Lung microvascular endothelial cell (primary cell): ENCODE results near the gene PRR16. TPM values are rescaled to one million over a fixed set of nuclear protein-coding genes. Genes with fewer than 3 reads are reported as not detected.

ENCODE experiments used
- DNase-seq, 2 donors: peaks; one replicate each; pipeline versions ENCODE4 v3.0.0 to v3.0.0-alpha.2; 2010; ENCODE audit warnings: low read depth in 2 of 2
- total RNA-seq: library from RNA; depleted of rRNA; stranded (reverse); fragments of >200 nt; gene quantifications from 2 replicates; pipeline ENCODE4 v1.2.1, GENCODE V29; 2014

The PRR16 gene
- total RNA-seq, 1 donor from 2014 or later = not detected

GRCh38 chr5:120567066-120567465 lies 103.0 kb downstream of the PRR16 start:
- DNase-seq = no peak

- DNase-seq = no peak
These were observed 103.8 kb downstream of the PRR16 start for GRCh38 chr5:120567921-120568320.

GRCh38 chr5:120568711-120569110 lies 104.6 kb downstream of the PRR16 start:
- no peak for DNase-seq

- no peak for DNase-seq
These were observed 112.5 kb downstream of the PRR16 start for GRCh38 chr5:120576588-120576987.

GRCh38 chr5:120582635-120583034 lies 118.5 kb downstream of the PRR16 start:
- no peak for DNase-seq

- no peak for DNase-seq
These were observed 122.5 kb downstream of the PRR16 start for GRCh38 chr5:120586646-120587045.

- DNase-seq = no peak
These were observed 127.8 kb downstream of the PRR16 start for GRCh38 chr5:120591911-120592310.

GRCh38 chr5:120599576-120599975 lies 135.5 kb downstream of the PRR16 start:
- DNase-seq = no peak

- DNase-seq = no peak
These were observed 136.5 kb downstream of the PRR16 start for GRCh38 chr5:120600639-120601038.

- DNase-seq = no peak
These were observed 137.9 kb downstream of the PRR16 start for GRCh38 chr5:120602033-120602432.

- DNase-seq = no peak
These were observed 140.8 kb downstream of the PRR16 start for GRCh38 chr5:120604884-120605283.

- DNase-seq = no peak
These were observed 141.4 kb downstream of the PRR16 start for GRCh38 chr5:120605325-120606079.

- no peak for DNase-seq
These were observed 145.5 kb downstream of the PRR16 start for GRCh38 chr5:120609570-120609969.

GRCh38 chr5:120610145-120610544 lies 146.0 kb downstream of the PRR16 start:
- DNase-seq = no peak

GRCh38 chr5:120613729-120614128 lies 149.6 kb downstream of the PRR16 start:
- no peak for DNase-seq

GRCh38 chr5:120614531-120615180 lies 150.6 kb downstream of the PRR16 start:
- no peak for DNase-seq

GRCh38 chr5:120615967-120616645 lies 152.0 kb downstream of the PRR16 start:
- peak in 1 of 2 donors; percentile 1 for DNase-seq

- DNase-seq = no peak
These were observed 157.2 kb downstream of the PRR16 start for GRCh38 chr5:120621339-120621738.

GRCh38 chr5:120624021-120624563 lies 160.0 kb downstream of the PRR16 start:
- no peak for DNase-seq

GRCh38 chr5:120628156-120628555 lies 164.1 kb downstream of the PRR16 start:
- no peak for DNase-seq

- no peak for DNase-seq
These were observed 166.4 kb downstream of the PRR16 start for GRCh38 chr5:120630550-120630949.

- DNase-seq = no peak
These were observed 167.5 kb downstream of the PRR16 start for GRCh38 chr5:120631611-120632010.
